Activated T-helper 2 cell treated with anti-CD3 and anti-CD28 coated beads, Interferon-gamma antibody, Interleukin-2, Interleukin-4, amounts not matched to agents 10 μg/mL and 5 μg/mL and 100 μg/mL, durations not matched to agents 14 hours and 24 hours and 36 hours (primary cell): Measurements from ENCODE around the gene EIF3A. TPM values are rescaled to one million over a fixed set of nuclear protein-coding genes. Genes with fewer than 3 reads are reported as not detected.
"Not testable (repeated sequence)": the region's sequence is repeated elsewhere in the genome, so short reads cannot be mapped to it uniquely, and the experiment has no call there.

Source experiments
- DNase-seq: peaks from one replicate; pipeline ENCODE4 v3.0.0; 2021; ENCODE audit warnings: low spot score
- H3K27ac Mint-ChIP-seq: one replicate; pipeline ENCODE4 v1.8.0; 2021; ENCODE audit warnings: mixed read lengths
- H3K27me3 Mint-ChIP-seq: one replicate; pipeline ENCODE4 v1.8.0; 2021; ENCODE audit warnings: low read depth, mixed read lengths
- H3K36me3 Mint-ChIP-seq: one replicate; pipeline ENCODE4 v1.8.0; 2021; ENCODE audit warnings: low read depth, mixed read lengths
- H3K4me1 Mint-ChIP-seq: one replicate; pipeline ENCODE4 v1.8.0; 2021; ENCODE audit warnings: low read depth, mixed read lengths
- H3K4me3 Mint-ChIP-seq: one replicate; pipeline ENCODE4 v1.8.0; 2021; ENCODE audit warnings: low read depth, mild to moderate bottlenecking, moderate library complexity, mixed read lengths
- H3K9me3 Mint-ChIP-seq: one replicate; pipeline ENCODE4 v1.8.0; 2021; ENCODE audit warnings: mixed read lengths
- intact Hi-C: fragments of 100-400 bp; cut with micrococcal nuclease; formaldehyde crosslinking; loops from one replicate; pipeline ENCODE4 v1.15.1; 2023
- total RNA-seq: library from RNA; stranded (reverse); gene quantifications from 2 replicates; pipeline ENCODE4 v1.2.3, GENCODE V29; 2022

Gene EIF3A
- total RNA-seq, 1 donor from 2014 or later, result 164 TPM

DNA sequence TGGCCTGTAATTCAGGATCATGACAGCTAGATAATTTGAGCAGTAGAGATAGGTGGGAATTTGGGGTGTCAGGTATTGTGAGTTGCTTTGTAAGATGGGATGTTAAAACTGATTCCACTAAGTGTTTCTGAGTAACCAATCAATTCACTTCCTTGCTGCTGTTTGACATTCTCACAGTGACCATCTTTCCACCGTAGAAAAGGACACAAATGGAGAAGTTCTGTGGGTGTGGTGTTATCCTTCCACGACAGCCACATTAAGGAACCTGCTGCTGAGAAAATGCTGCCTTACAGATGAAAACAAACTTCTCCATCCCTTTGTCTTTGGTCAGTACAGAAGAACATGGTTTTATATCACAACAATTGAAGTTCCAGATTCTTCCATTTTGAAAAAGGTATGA is 27.2 kb upstream of the EIF3A start:
- Mint-ChIP-seq H3K36me3 (peaks cover 30% of the 10 kb centered on the region), H3K4me1 (peaks cover 23% of the 10 kb centered on the region)
- H3K27me3 Mint-ChIP-seq, DNase-seq, H3K4me3 Mint-ChIP-seq, intact Hi-C loops, H3K27ac Mint-ChIP-seq, H3K9me3 Mint-ChIP-seq: not testable (repeated sequence)

DNA sequence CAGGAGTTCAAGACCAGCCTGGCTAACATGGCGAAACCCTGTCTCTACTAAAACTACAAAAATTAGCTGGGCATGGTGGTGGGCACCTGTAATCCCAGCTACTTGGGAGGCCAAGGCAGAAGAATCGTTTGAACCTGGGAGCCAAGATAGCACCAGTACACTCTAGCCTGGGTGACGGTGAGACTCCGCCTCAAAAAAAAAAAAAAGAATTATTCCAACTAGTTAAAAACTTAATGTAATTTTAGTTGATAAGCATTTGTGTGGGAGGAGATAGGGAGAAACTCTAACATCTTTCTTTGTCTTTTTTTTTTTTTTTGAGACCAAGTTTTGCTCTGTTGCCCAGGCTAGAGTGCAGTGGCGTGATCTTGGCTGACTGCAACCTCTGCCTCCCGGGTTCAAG is 26.5 kb upstream of the EIF3A start:
- H3K9me3 Mint-ChIP-seq, H3K27ac Mint-ChIP-seq, H3K4me3 Mint-ChIP-seq, DNase-seq, intact Hi-C loops, H3K27me3 Mint-ChIP-seq: not testable (repeated sequence)
- Mint-ChIP-seq H3K4me1 (peaks cover 25% of the 10 kb centered on the region), H3K36me3 (peaks cover 27% of the 10 kb centered on the region)

DNA sequence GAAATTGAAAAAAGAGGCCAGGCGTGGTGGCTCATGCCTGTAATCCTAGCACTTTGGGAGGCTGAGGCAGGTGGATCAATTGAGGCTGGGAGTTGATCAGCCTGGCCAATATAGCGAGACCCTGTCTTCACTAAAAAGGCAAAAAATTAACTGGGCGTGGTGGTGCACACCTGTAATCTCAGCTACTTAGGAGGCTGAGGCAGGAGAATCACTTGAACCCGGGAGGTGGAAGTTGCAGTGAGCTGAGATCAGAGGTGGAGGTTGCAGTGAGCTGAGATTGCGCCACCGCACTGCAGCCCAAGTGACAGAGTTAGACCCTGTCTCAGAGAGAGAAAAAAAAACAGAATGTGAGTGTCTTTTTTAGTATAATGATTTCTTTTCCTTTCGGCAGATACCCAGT is 25.3 kb upstream of the EIF3A start:
- H3K9me3 Mint-ChIP-seq, H3K27ac Mint-ChIP-seq, intact Hi-C loops, DNase-seq, H3K4me3 Mint-ChIP-seq, H3K27me3 Mint-ChIP-seq: not testable (repeated sequence)
- H3K36me3 Mint-ChIP-seq, result peaks cover 24% of the 10 kb centered on the region
- H3K4me1 Mint-ChIP-seq, result peaks cover 26% of the 10 kb centered on the region

DNA sequence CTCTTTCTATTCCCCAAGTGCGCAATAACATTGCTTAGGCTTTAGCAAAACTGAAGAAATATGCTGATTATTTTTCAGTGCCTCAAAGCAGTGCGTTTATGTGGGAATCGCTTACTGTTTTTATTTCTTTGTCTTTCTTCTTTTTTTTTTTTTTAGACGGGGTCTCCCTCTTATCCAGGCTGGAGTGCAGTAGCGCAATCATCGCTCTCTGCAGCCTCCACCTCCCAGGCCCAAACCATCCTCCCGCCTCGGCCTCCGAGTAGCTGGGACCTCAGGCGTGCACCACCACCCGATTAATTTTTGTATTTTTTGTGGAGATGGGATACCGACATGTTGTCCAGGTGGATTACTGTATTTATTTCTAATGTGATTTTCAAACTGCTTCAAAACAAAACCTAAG is 24.5 kb upstream of the EIF3A start:
- Mint-ChIP-seq H3K27me3 (no peaks in the 10 kb centered on the region), H3K4me3 (peak overlapping the region; percentile 86), H3K4me1 (peaks cover 33% of the 10 kb centered on the region), H3K36me3 (peaks cover 21% of the 10 kb centered on the region), H3K27ac (no peak overlapping the region), H3K9me3 (no peaks in the 10 kb centered on the region)
- intact Hi-C loops, result no loop called here
- DNase-seq, result no peak

DNA sequence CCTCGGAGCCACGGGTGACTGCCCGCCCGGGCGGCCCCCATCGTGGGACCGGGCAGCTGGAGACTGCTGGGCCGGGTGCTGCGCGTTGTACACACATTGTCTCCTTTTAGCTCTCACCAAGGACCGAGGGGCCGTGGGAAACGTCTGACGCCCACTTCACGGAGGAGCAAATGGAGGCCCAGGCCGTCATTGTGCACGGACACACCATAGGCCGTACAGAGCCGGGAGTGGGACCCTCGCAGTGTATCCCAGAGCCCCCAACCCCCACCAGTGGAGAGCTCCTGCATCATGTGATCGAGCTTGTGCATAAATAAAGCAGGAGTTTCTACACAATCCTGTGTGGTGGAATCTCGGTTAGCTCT is 24.0 kb upstream of the EIF3A start:
- intact Hi-C loops, result loop anchor here (1.0 kb wide), 3 partner anchors 24 to 61 kb away; partner anchors contain the start of genes EIF3A and SFXN4
- no peak for DNase-seq
- H3K36me3 Mint-ChIP-seq, result peaks cover 16% of the 10 kb centered on the region
- H3K27ac Mint-ChIP-seq, result no peak overlapping the region
- no peaks in the 10 kb centered on the region for H3K9me3 Mint-ChIP-seq
- peak overlapping the region; percentile 86 for H3K4me3 Mint-ChIP-seq
- no peaks in the 10 kb centered on the region for H3K27me3 Mint-ChIP-seq
- peaks cover 33% of the 10 kb centered on the region for H3K4me1 Mint-ChIP-seq

DNA sequence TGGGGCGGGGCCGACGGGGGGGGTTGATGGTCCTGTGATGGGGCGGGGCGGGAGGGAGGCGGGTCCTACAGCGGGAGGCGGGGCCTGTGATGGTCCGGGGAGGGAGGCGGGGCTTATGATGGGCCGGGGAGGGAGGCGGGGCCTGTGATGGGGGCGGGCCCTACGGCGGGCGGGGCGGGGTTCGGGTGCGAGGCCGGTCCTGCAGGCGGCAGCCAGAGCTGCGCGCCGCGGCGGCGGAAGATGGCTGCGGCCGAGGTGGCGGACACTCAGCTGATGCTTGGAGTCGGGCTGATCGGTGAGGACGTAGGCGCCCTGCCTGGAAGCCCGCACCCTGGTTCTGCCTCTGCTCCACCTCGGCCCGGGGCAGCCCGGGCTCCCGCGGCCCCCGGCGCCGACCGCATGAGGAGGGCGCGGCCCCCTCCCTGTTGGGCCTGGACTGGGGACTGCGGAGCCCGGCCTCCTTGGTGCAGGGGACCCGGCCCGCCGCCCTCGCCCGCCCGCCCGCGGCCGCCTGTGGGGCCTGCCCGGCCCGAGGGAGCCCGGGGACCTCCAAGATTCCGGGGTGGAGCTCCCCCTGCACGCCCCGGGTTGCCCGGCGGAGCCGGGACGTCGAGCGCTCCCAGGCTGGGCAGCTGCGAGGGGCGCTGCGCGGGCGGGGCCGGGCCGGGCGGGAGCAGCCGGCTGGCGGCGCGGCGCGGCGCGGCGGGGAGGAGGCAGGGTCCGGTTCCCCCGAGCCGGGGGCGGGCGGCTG is 23.5 kb upstream of the EIF3A start, which contains the start of gene DENND10:
Gene DENND10, plus strand, starts transcription at position 211 of the 751 bp plus-strand sequence. Its CDS starts 30 bp downstream, at position 241.
- DNase-seq, result peak; percentile 67
- intact Hi-C loops, result loop anchor here (1.0 kb wide), 3 partner anchors 24 to 61 kb away; partner anchors contain the start of genes EIF3A and SFXN4
- peak within 1 kb of the TSS; percentile 31 for H3K27ac Mint-ChIP-seq
- H3K36me3 Mint-ChIP-seq, result peaks cover 13% of the 10 kb centered on the region
- H3K4me3 Mint-ChIP-seq, result peak within 1 kb of the TSS; percentile 86
- no peaks in the 10 kb centered on the region for H3K9me3 Mint-ChIP-seq
- H3K27me3 Mint-ChIP-seq, result no peaks in the 10 kb centered on the region
- peaks cover 33% of the 10 kb centered on the region for H3K4me1 Mint-ChIP-seq

DNA sequence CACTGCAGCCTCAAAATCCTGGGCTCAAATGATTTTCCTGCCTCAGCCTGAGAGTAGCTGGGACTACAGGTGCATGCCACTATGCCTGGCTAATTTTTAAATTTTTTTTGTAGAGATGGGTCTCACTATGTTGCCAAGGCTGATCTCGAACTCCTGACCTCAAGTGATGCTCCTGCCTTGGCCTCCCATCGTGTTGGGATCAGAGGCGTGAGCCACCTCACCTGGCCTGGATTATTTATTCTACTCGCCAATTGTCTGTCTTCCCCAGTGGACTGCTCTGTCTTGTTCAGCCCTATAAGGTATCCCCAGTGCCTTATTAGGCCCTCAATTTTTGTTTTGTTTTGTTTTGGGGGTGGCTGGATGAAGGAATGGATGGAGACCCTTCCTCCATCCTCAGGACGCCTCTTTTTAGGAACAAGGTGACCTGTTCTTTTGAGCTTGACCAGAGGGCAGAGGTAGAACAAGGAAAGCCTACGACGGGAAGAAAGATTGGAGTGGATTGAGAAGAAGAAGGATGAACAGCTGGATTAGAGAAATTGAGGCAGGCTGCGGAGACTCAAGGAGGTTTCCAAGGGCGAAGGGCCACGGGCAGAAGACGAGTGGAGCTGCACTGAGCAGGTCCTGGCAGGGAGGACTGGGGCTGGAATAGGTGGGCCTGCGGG is 22.8 kb upstream of the EIF3A start:
- Mint-ChIP-seq H3K27me3 (no peaks in the 10 kb centered on the region), H3K36me3 (peaks cover 11% of the 10 kb centered on the region), H3K27ac (peak overlapping the region; percentile 31), H3K4me1 (peaks cover 33% of the 10 kb centered on the region), H3K4me3 (peak overlapping the region; percentile 77), H3K9me3 (no peaks in the 10 kb centered on the region)
- intact Hi-C loops, result no loop called here
- DNase-seq, result no peak

DNA sequence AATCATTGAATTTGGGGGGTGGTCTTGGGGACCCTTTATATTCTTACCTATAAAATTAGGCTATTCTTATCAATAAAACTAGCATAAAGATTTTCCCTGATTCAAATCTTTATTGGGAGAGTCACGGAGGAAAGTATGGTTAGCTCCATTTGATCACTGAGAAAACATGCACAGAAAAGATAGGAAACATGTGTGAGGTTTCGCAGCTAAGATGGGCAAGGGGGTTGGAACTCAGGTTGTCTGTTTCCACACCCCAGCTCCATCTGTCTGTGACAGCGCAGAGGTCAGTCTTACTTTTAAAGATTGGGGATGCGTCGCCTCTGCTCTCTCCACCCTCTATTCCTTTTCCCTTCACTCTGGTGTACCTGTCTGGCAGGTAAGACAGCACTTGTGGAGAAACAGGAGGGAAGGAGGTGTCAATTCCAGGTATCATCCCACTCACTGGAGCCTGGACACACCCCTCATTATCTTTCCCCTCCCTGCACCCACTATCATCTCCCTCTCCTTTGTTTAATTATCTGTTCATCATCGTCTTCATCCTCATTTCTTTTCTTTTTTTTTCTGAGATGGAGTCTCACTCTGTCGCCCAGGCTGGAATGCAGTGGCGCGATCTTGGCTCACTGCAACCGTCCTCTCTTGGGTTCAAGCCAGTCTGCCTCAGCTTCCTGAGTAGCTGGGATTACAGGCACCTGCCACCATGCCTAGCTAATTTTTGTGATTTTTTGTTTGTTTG is 20.9 kb upstream of the EIF3A start:
- Mint-ChIP-seq H3K9me3 (no peaks in the 10 kb centered on the region), H3K4me3 (no peak overlapping the region), H3K27me3 (no peaks in the 10 kb centered on the region), H3K4me1 (peaks cover 29% of the 10 kb centered on the region), H3K27ac (no peak overlapping the region), H3K36me3 (peaks cover 5% of the 10 kb centered on the region)
- DNase-seq, result no peak
- intact Hi-C loops, result no loop called here

DNA sequence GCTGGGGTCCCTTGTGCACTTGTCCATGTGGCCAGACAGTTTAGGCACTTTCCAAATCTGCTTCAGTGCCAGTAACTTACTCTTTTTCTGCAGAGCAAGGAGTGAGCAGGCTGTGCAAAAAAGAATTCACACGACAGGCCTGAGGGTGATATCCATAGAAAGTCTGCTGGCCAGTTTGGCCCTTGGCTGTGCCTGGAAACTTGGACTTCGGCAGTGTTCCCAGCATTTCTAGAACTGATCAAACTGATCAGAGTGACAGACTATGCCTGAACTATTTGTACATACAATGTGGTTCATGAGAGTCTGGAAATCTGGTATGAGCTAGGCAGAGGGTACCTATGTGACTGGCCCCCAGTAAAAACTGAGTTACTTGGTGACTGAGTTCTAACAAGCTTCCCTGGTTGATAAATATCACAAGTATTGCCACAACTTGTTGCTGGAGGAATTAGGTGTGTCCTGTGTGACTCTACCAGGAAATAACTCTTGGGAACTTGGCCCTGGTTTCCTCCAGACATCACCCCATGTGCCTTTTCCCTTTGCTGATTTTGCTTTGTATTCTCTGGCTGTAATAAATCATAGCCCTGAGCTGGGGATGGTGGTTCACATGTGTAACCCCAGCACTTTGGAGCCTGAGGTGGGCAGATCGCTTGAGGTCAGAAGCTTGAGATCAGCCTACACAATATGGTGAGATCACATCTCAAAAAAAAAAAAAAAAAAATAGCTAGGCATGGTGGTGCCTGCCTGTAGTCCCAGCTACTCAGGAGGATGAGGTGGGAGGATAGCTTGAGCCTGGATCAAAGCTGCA is 20.0 kb upstream of the EIF3A start:
- Mint-ChIP-seq H3K4me1 (peaks cover 30% of the 10 kb centered on the region), H3K9me3 (no peaks in the 10 kb centered on the region), H3K4me3 (no peak overlapping the region), H3K27ac (no peak overlapping the region), H3K36me3 (peaks cover 5% of the 10 kb centered on the region), H3K27me3 (no peaks in the 10 kb centered on the region)
- intact Hi-C loops, result no loop called here
- DNase-seq, result no peak

DNA sequence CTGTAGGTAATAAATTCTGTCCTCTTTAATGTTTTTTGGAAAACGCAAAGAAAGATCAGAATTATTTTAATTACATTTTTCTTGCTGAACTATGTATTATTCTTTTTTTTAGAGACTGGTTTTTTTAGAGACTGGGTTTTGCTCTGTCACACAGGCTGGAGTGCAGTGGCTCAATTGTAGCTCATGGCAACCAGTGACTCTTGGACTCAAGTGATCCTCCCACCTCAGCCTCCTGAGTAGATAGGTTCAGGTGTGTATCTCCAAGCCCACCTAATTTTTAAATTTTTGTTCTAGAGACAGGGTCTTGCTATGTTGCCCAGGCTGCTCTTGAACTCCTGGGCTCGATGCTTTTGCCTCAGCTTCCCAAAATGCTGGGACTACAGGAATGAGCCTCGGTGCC is 18.0 kb upstream of the EIF3A start:
- no peaks in the 10 kb centered on the region for H3K9me3 Mint-ChIP-seq
- DNase-seq, result no peak
- no peak overlapping the region for H3K4me3 Mint-ChIP-seq
- no peak overlapping the region for H3K27ac Mint-ChIP-seq
- intact Hi-C loops, result no loop called here
- no peaks in the 10 kb centered on the region for H3K27me3 Mint-ChIP-seq
- no peaks in the 10 kb centered on the region for H3K36me3 Mint-ChIP-seq
- peaks cover 29% of the 10 kb centered on the region for H3K4me1 Mint-ChIP-seq

DNA sequence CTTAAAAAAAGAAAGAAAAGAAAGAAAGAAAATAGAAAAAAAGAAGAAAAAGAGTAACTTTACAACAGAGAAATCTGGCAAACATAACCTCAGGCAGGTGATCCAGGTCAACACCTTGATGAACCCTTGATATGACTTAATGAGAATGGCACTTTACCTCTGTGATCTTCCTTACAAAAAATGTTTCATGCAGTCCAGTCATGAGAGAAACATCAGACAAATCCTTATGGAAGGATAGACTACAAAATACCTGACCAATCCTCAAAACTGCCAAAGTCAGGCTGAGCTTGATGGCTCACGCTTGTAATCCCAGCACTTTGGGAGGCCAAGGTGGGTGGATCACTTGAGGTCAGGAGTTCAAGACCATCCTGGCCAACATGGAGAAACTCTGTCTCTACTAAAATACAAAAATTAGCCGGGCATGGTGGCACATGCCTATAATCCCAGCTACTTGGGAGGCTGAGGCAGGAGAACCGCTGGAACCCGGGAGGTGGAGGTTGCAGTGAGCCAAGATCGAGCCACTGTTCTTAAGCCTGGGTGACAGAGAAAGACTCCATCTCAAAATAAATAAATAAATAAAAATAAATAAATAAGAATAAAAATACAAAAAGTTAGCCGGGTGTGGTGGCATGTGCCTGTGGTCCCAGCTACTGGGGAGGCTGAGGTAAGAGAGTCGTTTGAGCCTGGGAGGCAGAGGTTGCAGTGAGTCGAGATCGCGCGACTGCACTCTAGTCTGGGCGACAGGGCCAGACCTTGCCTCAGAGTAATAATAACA is 16.2 kb upstream of the EIF3A start:
- H3K36me3 Mint-ChIP-seq, H3K4me3 Mint-ChIP-seq, DNase-seq, intact Hi-C loops, H3K27me3 Mint-ChIP-seq, H3K9me3 Mint-ChIP-seq, H3K27ac Mint-ChIP-seq: not testable (repeated sequence)
- peaks cover 25% of the 10 kb centered on the region for H3K4me1 Mint-ChIP-seq

DNA sequence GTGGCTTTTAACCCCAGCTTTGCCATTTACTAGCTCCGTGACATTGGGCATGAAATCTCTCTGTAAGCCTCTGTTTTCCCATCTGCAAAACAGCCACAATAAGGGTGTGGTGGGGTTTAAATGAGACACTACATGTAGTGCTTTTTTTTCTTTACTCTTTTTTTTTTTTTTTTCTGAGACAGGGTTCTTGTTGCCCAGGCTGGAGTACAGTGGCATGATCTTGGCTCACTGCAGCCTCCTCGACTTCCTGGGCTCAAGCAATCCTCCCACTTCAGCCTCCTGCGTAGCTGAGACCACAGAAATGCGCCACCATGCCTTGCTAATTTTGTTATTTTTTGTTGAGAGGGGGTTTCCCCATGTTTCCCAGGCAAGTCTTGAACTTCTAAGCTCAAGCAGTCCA is 15.0 kb upstream of the EIF3A start:
- peaks cover 26% of the 10 kb centered on the region for H3K4me1 Mint-ChIP-seq
- no peak overlapping the region for H3K27ac Mint-ChIP-seq
- H3K4me3 Mint-ChIP-seq, result no peak overlapping the region
- DNase-seq, result no peak
- H3K36me3 Mint-ChIP-seq, result no peaks in the 10 kb centered on the region
- H3K27me3 Mint-ChIP-seq, result no peaks in the 10 kb centered on the region
- intact Hi-C loops, result no loop called here
- H3K9me3 Mint-ChIP-seq, result no peaks in the 10 kb centered on the region
